DMS53 treated with DMSO at 0.1 percent for 48 hours (cell line): ENCODE measurements around the gene GIGYF2.

Experiments
- DNase-seq: peaks from one replicate; lab custom pipeline; 2025; ENCODE audit not compliant: unreplicated experiment; lab: John Stamatoyannopoulos, UW

Gene GIGYF2

GRCh38 chr2:232876978-232877441 lies 179.9 kb downstream of the GIGYF2 start:
- no peak for DNase-seq

- DNase-seq = no peak
Observed at GRCh38 chr2:232877940-232878511, 180.9 kb downstream of the GIGYF2 start.

GRCh38 chr2:232878855-232879617 lies 181.9 kb downstream of the GIGYF2 start:
- DNase-seq = no peak

GRCh38 chr2:232879618-232880494 lies 182.7 kb downstream of the GIGYF2 start:
- no peak for DNase-seq

GRCh38 chr2:232880764-232881351 lies 183.7 kb downstream of the GIGYF2 start:
- DNase-seq = no peak

- no peak for DNase-seq
Observed at GRCh38 chr2:232882085-232882484, 185.0 kb downstream of the GIGYF2 start.

GRCh38 chr2:232882505-232883115 lies 185.5 kb downstream of the GIGYF2 start:
- no peak for DNase-seq

- DNase-seq = no peak
Observed at GRCh38 chr2:232883116-232883721, 186.1 kb downstream of the GIGYF2 start.

- no peak for DNase-seq
Observed at GRCh38 chr2:232884001-232884421, 186.9 kb downstream of the GIGYF2 start.

GRCh38 chr2:232884549-232885263 lies 187.6 kb downstream of the GIGYF2 start:
- DNase-seq = no peak

- DNase-seq = no peak
Observed at GRCh38 chr2:232885264-232885961, 188.3 kb downstream of the GIGYF2 start.

GRCh38 chr2:232886176-232886575 lies 189.0 kb downstream of the GIGYF2 start:
- DNase-seq = no peak

GRCh38 chr2:232886632-232887031 lies 189.5 kb downstream of the GIGYF2 start:
- DNase-seq = no peak

GRCh38 chr2:232887171-232887850 lies 190.2 kb downstream of the GIGYF2 start:
- no peak for DNase-seq

GRCh38 chr2:232888099-232888836 lies 191.1 kb downstream of the GIGYF2 start:
- no peak for DNase-seq

GRCh38 chr2:232888839-232889529 lies 191.9 kb downstream of the GIGYF2 start:
- no peak for DNase-seq

GRCh38 chr2:232889876-232890401 lies 192.8 kb downstream of the GIGYF2 start:
- DNase-seq = no peak
